ENCODE data around the gene ADAM33.

The ADAM33 gene

DNA sequence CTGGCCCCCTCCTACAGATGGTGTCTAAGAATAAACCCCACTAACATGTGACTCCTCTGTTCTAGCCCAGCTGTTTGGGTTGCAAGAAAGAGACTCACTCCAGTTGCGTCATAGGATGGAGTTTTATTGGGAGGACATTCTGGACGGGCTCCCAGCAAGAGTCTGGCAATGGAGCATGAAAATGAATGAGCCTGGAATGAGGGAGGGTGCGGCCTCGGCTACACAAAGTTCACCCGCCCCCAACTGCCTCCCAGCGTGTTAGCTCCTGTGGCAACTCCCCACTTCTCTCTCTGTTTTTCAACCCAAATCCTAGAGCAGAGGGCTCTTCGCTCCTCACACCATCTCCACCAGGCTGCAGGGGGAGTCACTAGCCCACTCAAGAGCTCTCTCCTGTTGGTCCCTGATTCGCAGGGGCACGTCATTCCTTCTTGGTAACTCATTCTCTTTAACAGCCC, 5.1 kb upstream of the ADAM33 start:
- no peak for DNase-seq

DNA sequence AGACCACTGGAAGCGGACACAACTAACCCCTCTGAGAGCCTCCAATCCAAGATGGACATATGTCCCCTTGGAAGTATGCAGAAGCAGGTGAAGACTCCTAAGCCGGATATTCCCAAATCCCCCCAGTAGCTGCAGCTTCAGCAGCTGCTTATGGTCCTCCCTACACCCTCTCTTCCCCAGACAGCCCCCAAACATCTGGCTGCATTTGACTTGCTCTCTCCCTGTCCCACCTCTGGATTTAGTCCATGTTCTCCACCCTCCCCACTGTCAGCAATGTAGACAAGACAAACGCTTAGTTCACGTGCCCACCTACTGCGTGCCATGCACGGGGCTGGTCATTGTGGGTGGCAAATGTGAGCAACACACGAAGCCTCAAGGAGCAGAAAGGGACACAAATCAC, 4.6 kb upstream of the ADAM33 start:
- DNase-seq = no peak

DNA sequence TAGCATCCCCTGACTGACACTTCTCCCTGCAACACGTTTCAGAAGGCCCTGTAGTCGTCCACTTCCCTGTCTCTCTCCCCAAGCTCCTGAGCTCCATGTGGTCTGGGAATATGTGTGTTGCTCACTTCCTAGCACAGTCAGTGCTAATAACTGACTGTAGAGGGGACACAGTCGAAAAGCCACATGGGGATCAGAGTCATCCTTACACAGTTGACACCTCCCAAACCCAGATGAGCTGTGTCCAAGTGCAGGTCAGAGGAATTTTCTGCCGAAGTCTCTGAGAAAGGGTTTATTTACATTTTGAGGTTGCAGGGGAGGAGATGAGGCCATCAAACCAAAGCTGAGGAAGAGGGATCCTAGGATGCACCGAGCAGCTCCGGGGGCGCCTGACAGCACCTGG, 3.5 kb upstream of the ADAM33 start:
- no peak for DNase-seq

DNA sequence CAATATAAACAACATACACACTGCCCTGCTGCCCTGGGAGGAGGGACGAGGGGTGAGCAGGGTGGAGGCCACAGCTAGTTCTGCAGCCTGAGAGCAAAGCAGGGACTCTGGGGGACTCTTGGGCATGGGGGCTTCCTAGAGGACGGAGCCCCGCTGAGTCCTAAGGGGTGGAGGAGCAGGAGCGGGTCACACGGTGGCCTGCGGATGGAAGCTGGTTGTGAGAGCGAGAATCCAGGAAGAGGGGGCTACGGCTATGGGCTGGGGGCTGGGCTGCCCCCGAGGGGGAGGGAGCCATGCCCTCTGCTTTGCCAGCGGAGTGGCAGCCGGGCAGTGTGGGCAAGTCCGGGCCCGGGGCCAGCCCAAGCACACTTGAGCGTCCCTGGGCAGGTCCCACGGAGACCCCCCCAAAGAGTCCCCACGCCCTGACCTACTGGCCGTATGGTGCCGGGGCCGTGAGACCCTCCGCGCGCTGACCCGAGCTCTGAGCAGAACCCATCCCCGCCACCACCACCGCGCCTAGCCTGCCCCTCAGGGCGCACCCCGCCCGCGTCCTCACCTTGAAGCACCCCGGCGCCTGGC, 369 bp downstream of the ADAM33 start:
- DNase-seq = no peak

DNA sequence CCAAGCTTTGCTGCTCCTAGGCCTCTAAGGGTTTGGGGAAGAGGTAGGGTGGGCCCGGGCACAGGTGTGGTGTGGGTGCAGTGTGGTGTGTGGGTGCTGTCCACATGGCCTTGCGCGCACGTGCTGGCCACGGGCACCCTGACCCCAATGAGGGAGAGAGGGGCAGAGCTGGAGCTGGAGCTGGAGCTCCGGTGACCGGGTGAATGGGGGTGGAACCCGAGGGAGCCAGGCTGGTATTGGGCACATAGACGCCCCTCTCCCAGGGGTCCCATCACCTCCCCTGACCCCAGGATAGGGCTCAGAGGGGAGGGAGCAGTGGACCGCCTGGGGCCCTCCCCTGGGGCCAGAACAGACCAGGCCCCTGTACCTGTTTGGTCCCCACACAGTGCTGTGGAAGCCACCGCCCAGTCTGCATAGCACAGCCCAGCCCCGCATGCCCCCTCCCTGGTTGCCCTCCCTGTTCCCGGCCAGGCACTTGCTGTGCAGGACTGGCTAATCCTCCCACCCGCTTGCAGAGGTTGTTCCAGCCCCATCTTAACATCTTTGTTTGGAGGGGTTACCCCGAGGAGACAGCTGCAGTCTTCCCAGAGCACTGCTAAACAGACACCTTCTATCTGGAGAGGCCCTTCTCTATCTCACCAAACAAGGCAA, 984 bp downstream of the ADAM33 start:
- DNase-seq = no peak

DNA sequence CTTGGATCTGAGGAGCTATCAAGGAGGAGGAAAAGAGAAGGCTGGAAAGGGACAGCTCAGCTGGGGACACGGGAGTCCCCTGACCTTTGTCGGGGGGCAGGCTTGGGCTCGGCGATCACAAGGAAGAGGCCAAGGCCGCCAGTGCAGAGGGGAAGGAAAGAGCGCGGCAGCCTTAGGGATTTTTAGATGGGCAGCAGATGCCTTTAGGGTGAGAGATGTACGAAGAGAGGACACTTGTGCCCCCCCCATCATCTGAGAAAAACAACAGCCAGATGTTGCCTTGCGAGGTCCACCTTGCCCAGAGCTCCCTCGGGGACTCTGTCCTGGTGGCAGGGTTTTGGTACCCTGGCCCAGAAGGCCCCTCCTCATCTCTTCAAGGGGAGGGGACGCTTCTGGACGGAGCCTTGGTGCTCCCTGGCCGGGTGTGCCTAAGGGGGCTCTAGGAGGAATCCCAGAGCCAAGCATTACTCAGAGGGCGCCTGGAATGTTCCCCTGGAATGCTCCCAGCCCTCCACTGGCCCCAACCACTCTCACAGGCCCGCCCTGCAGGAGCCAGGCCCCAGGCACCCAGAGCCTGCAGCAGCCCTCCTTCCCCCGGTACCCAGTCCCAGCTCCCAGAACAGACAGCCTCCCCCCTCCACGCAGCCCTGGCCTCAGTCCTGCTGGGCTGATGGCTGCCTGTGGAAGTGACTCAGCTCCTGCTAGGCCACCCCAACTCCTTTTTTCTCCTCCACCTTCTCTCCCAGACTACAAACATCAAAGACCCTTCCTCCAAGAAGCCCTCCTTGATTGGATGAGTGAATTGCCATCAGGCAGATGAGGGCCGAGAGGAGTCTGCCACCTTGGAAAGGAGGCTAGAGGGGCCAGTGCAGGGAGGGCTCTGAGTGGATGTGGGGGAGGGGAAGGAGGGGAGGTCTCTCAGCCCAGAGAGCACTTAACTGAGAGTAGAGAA, 1.8 kb downstream of the ADAM33 start:
- DNase-seq = no peak

DNA sequence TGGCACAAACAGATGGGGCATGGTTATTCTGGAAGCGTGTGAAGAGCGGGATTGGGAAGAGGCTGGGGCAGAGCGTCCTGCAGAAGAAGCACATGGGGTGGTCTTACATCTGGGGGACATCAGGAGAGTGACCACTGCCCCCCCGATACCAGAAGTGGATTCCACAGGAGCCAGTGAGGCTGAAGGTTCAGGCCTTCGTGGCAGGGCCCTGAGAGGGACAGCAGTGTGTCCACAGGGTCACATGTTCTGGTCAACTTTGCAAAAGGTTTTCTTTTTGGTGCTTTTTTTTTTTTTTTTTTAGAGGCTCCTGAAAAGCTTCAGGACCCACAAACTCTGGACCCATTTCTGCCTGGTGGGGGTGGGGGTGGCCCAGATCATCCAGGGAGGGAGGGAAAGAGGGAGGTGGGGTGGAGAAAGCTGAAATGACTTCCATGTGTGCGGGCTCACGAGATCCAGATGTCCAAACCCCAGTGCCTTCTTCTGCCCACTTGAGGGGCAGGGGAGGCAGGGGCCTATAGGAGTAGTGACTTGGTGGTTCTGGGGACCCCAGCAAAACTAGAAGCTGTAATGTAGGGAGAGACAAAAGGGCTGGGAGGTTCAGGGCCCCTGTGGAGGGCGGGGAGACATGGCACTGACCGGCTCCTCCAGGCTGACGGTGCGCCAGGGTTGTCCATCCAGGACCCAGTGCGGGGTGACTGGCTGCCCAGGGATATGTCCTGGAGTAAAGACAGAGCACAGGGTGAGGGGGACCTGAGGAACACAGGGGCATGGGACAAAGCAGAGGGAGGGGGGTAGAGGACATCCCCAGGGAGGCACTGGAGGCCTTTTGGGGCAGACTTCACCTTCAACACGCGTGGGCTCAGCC, 2.7 kb downstream of the ADAM33 start:
- no peak for DNase-seq

DNA sequence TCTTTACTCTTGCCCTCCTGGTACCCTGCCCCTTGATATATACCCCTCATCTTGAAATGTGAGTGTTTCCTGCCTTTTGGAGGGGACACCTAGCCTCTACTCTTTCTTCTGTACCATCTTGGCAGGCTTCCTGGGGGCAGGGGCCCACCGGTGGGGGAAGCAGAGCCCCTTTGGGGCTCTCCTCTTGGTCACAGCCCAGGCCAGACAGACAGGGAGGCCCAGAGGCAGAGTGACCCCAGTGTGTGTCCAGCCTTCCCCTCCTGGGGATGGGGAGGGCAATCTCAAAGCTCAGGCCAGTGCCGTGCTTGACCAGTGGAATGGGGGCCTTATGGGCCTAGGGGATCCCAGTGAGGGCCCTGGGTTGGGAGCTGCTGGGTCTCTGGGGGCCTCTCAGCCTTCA, 3.6 kb downstream of the ADAM33 start:
- DNase-seq = no peak

DNA sequence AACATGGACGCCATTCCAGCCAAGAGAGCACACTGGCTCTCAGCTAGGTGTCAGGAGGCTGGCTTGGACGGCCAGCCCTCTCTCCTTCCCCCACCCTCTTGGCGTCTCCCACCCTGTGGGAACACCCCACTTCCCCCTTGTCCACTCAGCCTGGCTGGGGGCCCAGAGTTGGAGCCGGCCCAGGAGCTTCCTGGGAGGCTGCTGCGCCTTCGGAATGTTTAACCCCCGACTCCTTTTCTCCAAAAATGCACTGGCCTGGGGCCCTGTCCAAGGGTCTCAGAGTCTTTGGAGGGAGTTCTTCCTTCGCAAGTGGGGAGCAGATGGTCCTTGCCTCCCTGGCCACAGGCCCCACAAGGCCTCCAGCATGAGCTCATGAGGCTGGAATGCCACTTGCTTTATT, 4.1 kb downstream of the ADAM33 start:
- no peak for DNase-seq

DNA sequence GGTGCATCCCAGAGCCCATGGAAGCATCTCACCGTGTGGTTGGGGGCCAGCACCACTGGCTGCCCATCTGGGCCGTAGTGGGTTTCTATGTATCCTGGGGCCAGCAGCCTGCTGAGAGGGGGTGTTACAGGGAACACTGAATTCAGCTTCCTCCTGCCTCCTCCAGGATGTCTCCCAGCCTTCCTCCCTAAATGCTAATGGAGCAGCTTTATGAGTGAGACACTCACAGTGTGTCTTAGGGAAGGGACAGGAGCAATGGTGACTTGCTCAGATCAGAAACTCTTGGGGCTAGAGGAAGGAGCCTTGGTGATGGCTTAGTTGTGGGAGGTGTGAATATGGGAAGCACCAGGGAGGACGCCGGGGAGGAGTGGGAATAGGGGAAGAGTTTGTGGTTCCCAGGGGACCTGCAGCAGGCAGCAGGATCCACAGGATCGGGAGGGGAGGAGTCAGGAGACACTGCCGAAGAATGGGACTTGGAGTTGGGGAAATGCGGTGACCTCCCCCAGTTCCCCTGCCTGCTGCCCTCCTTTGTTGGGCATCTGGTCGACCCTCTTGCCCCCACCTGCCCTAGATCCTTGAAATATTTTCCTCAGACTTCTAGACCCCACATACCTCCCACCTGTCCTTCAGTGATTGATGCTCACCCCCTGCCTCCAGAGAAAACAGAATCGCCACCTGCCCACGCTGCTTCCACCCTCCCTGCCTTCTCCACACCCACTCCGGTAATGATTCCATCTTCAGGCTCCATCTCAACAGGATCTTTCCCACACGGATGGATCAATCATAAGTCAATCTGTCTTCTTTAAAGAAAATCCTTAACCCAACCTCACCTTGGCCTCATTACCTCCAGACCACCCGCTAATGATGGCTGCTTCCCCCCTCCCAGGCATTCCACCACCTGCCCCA, 6.6 kb downstream of the ADAM33 start:
- peak; percentile 53 for DNase-seq

DNA sequence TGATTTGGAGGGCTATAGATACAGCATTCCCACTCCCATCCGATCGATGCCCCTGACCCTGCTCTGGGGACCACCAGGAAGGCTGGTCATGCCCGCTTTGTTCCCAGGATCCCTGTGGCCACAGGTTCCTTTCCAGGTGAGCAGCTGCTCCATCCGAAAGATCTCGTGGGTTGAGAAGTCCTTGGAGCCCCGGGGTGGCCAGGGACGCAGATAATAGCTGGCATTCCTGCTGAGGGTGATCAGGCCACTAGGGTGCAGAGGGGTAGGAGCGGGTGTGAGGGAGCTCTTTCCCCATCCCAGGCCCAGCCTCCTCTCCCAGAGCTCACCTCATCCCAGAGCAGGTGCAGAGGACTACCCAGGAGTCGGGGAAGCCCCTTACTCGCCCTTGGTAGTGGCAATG, 7.4 kb downstream of the ADAM33 start:
- no peak for DNase-seq

DNA sequence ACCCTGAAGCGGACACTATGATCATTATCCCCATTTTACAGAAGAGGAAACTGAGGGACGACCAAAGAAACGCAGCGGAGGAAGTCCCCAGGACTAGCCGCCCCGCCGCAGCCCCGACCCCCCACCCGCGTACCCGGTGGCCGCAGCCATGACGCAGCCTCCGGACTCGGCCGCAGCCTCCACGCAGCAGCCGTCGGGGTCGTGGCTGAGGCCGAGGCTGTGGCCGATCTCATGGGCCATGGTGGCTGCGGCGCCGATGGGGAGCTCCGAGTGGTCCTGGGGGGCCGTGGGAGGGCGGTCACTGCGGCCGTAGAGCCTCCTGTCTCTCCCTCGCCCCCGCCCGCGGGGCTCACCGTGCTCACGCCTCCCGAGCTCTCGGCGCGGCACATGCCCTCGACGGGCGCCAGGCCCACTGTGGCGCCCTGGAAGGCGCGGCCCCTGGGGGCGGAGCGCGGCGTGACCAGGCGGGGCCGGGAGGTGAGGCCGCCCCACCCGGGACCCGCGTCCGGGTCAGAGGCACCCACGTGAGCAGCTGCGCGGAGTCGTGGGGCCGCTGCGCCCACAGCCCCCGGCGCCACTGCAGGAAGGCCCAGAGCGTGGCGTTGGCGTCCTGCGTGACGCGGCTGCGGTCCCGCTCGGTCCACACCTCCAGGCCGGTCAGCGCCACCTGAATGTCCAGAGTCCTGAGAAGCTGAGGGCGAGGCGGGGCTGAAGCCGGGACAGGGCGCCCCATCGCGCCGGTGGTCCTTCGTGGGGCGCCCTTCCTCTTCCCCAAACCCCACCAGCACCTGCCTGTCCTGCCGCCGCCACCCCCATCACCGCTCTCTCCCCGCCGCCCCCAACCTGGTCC, 8.4 kb downstream of the ADAM33 start:
- DNase-seq = no peak

DNA sequence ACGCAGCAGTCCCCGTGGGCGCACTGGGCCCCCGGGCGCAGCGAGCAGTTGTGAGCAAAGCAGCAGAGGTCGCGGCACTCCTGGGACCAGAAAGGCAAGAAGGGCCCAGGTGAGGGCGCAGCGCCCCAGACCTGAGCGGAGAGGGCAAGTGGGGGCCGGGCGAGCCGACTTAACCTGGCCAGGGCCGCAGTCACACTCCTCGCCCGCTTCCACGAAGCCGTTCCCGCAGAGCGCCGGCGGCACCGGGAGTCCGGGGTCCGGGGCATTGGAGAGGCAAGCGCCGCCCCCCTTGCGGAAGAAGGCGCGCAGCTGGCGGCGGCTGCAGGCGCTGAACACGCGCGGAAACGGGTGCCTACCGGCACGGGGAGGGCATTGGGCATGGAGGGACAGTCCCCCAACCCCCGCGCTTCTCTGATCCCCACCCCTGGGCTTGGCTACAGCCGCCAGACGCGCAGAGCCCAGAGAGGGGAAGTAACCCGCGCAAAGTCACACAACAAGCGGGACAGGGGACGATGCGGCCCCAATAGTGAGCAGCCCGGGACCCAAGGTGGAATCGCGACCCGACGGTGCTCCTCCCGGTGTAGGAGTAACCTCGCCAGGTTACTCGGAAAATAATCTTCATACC, 9.2 kb downstream of the ADAM33 start:
- no peak for DNase-seq

DNA sequence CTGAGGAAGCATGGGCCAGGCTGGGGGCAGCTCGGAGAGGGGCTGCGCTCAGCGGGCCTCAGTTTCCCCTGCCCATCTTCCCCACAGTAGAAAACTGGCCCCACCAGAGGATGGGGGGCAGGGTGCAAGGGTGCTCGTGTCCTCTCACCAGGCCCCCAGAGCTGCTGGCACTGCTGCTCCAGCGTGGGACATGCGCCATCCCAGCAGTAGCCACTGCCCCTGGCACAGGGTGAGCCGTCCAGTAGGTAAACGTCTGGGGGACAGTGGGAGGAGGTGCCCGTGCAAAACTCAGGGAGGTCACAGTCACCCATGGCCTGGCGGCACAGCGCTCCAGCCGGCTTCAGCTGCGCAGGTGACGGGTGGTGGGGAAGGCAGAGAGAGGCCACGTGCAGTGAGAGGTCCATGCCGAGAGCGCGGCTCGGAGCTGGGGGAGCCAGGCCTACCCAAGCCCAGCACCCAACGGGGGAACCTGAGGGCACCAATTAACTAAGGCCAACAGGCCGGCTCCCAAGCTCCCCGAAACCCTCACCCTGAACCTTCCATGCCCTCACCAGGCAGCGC, 9.7 kb downstream of the ADAM33 start:
- no peak for DNase-seq

DNA sequence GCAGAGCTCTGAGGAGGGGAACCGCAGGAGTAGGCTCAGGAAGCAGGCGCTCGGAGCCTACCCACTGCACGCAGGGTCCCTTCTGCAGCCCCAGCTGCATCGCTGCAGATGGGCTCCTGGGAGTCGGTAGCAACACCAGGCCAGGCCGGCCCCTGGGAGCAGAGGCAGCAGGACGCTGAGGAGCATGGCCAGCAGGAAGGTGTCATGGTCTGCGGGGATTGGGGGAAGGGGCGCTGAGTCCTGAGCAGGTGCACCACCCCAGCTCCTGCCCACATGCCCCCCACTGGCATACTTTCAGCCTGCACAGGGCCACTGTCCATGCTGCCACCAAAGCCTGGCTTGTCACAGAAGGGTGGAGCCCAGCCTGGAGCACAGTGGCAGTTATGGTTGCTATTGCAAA, 10.9 kb downstream of the ADAM33 start:
- DNase-seq = no peak

DNA sequence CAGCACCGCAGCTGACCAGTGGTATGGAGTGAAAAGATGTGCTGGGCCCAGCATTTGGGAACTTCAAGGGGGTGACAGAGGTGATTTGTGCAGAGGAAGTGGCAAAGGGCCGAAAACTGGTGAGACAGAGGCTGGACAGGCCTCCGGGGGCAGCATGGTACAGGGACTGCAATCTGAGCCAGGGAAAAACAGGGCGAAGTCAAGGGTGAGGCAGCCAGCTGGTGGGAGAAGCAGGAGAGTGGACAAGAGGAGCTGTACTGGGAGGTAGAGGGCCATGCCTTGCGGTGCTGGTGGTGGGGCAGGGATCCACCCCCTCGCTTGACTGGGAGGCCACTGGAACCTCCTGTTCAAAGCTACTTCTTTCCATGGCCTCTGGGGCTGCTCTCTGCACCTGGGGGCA, 11.3 kb downstream of the ADAM33 start:
- no peak for DNase-seq

DNA sequence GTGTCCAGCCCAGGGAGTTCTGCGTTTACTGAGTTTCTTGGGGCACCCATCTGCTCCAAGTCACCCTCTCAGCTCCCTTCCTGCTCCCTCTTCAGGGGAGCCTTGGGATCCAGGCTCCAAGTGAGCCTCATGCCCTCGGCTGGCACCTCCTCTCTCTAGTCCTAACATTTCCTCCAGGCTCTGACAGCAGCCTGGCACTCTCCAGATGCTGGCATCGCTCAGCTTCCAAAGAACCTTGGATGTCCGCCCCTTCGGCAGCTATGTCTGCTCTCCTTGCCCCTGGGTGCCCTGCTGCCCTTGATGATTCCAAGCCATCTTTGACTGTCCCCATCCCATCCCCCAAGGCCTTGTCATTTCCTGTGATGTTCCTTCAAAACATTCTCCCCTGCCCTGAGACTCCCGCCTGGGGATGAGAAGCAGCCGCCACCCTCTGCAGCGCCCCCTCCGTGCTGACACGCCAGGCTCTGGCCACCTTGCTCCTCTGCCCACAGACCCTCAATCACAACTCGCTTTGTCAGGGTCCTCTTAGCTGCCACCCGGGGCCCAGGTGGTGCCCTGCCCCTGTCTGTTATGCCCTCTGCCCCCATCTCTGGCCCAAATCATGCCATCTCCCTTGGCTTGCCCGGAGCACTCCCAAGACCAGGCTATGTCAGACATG, 12.0 kb downstream of the ADAM33 start:
- no peak for DNase-seq

DNA sequence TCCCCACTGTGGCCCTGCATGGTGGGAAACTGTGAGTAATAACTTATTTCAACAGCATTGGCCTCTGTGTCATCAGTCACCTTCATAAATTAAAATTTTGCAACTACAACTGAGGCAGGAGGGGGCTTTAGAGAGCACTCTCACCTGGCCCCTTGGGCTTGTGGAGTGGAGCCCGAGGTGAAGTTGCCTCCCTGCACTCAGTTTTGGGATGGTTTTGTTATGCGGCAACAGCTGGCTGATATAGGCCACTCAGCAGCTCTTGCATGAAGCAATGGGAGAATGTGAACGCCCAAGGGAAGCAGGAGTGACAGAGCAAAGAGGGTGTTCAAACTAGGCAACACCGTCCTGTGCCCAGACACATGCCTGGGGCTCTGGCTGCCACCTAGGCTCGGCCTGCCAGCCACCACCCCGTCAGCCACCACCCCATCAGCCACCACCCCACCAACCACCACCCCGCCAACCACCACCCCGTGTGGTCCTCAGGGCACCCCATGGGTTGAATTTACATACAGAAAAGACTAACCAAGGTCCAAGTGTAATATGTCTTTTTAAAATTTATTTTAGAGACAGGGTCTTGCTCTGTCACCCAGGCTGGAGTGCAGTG, 14.3 kb downstream of the ADAM33 start:
- DNase-seq = no peak

DNA sequence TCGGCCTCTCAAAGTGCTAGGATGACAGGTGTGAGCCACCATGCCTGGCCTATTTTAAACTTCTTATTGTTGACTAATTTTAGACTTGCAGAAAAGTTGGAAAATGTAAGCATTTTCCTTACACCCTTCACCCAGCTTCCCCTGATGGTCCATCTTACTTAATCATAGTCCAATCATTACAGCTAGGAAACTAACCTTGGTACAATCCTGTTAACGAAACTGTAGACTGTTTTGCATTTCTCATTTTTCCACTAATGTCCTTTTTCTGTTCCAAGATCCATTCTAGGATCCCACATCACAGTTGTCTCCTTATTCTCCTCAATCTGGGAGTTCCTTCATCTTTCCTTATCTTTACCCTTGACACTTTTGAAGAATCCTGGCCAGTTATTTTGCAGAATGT, 18.0 kb downstream of the ADAM33 start:
- DNase-seq = no peak
